ENCODE data around the gene PRX.
A peak's percentile ranks its signal among the peaks of the same experiment; 100 is the strongest.
"Not testable (repeated sequence)": the region's sequence is repeated elsewhere in the genome, so short reads cannot be mapped to it uniquely, and the experiment has no call there.

Gene PRX

GRCh38 chr19:40416918-40417642 lies 3.9 kb upstream of the PRX start:
- DNase-seq (ENCODE audit: low spot score) = no peak

GRCh38 chr19:40415768-40416167 lies 2.6 kb upstream of the PRX start:
- no peak for DNase-seq (ENCODE audit: low spot score)

GRCh38 chr19:40414542-40415535 lies 1.7 kb upstream of the PRX start:
- no peak for DNase-seq (ENCODE audit: low spot score)

GRCh38 chr19:40412866-40413265 lies 312 bp downstream of the PRX start:
- DNase-seq (ENCODE audit: low spot score) = no peak

- DNase-seq (ENCODE audit: low spot score) = no peak
These were observed 1.1 kb downstream of the PRX start for GRCh38 chr19:40411958-40412499.

GRCh38 chr19:40411125-40411842 lies 1.9 kb downstream of the PRX start:
- no peak for DNase-seq (ENCODE audit: low spot score)

GRCh38 chr19:40410030-40410389 lies 3.2 kb downstream of the PRX start:
- no peak for DNase-seq (ENCODE audit: low spot score)

- DNase-seq (ENCODE audit: low spot score) = not testable (repeated sequence)
These were observed 4.6 kb downstream of the PRX start for GRCh38 chr19:40408598-40408925.

- DNase-seq (ENCODE audit: low spot score) = peak; percentile 67
These were observed 5.2 kb downstream of the PRX start for GRCh38 chr19:40407714-40408597.

- DNase-seq (ENCODE audit: low spot score) = peak; percentile 52
These were observed 9.8 kb downstream of the PRX start for GRCh38 chr19:40403262-40403984.

GRCh38 chr19:40400559-40400958 lies 12.6 kb downstream of the PRX start:
- DNase-seq (ENCODE audit: low spot score) = no peak

GRCh38 chr19:40398417-40399131 lies 14.6 kb downstream of the PRX start:
- peak; percentile 56 for DNase-seq (ENCODE audit: low spot score)

GRCh38 chr19:40397568-40397906 lies 15.6 kb downstream of the PRX start:
- DNase-seq (ENCODE audit: low spot score) = no peak

GRCh38 chr19:40396886-40397567 lies 16.2 kb downstream of the PRX start:
- no peak for DNase-seq (ENCODE audit: low spot score)

- DNase-seq (ENCODE audit: low spot score) = no peak
These were observed 17.2 kb downstream of the PRX start for GRCh38 chr19:40395956-40396355.

- no peak for DNase-seq (ENCODE audit: low spot score)
These were observed 18.4 kb downstream of the PRX start for GRCh38 chr19:40394816-40395210.

GRCh38 chr19:40393894-40394815 lies 19.0 kb downstream of the PRX start:
- DNase-seq (ENCODE audit: low spot score) = no peak

GRCh38 chr19:40392894-40393517 lies 20.2 kb downstream of the PRX start:
- no peak for DNase-seq (ENCODE audit: low spot score)

Data from hematopoietic multipotent progenitor cell treated with erythropoietin and hydrocortisone succinate and interleukin-3 and kit ligand, for 15 days (in vitro differentiated cells).